Cardiac muscle cell (in vitro differentiated cells and primary cell): Measurements from ENCODE around the gene SAMD13. TPM values are rescaled to one million over a fixed set of nuclear protein-coding genes. Genes with fewer than 3 reads are reported as not detected.

Source experiments
- DNase-seq, 2 donors: peaks; one replicate each; pipeline versions ENCODE4 v3.0.0 to v3.0.0-alpha.2; 2010 to 2017; ENCODE audit warnings: low read depth in 1 of 2, low spot score in 1 of 2
- H3K27ac ChIP-seq: fragments of 200-600 bp; sonication (generic); 2 replicates; pipeline ENCODE4 v1.5.1; 2016
- H3K27me3 ChIP-seq: fragments of 200-600 bp; sonication (generic); 2 replicates; pipeline ENCODE4 v1.6.0; 2016; ENCODE audit warnings: control low read depth
- H3K36me3 ChIP-seq: fragments of 200-600 bp; sonication (generic); 2 replicates; pipeline ENCODE4 v1.5.1; 2016; ENCODE audit warnings: control low read depth
- H3K4me1 ChIP-seq: fragments of 200-600 bp; sonication (generic); 2 replicates; pipeline ENCODE4 v1.8.1; 2017; ENCODE audit warnings: low read depth, mild to moderate bottlenecking, mixed run types
- H3K4me3 ChIP-seq: fragments of 200-600 bp; sonication (generic); 2 replicates; pipeline ENCODE4 v1.5.1; 2016; ENCODE audit warnings: mild to moderate bottlenecking
- H3K9me3 ChIP-seq: fragments of 200-600 bp; sonication (generic); 2 replicates; pipeline ENCODE4 v1.5.1; 2017; ENCODE audit warnings: low read depth, mild to moderate bottlenecking, control low read depth
- CTCF ChIP-seq: IDR thresholded peaks from 2 replicates; pipeline ENCODE4 v1.5.1; 2012; ENCODE audit warnings: low read depth, mild to moderate bottlenecking, low read length
- polyA plus RNA-seq: library from polyadenylated mRNA; unstranded; fragments of >200 nt; fragmentation: Nextera tagmentation; extraction: Ambion mirVana; gene quantifications from 2 replicates; pipeline ENCODE4 v1.2.1, GENCODE V29; 2016
- total RNA-seq: library from RNA; depleted of rRNA; stranded (reverse); fragments of >200 nt; gene quantifications from 2 replicates; pipeline ENCODE4 v1.2.3, GENCODE V29; 2016

Gene SAMD13
- total and polyA plus RNA-seq, 2 experiments from 2014 or later = 2.5 to 4.9 TPM

- TF ChIP-seq CTCF = no peak
- peak in 1 of 2 donors; percentile 78 for DNase-seq
- Histone ChIP-seq H3K9me3 (no peaks in the 10 kb centered on the region), H3K27ac (no peak overlapping the region), H3K4me1 (no peaks in the 10 kb centered on the region), H3K27me3 (no peaks in the 10 kb centered on the region), H3K36me3 (no peaks in the 10 kb centered on the region), H3K4me3 (no peak overlapping the region)
These were observed 77.8 kb downstream of the SAMD13 start for GRCh38 chr1:84379138-84379916.

- no peak for TF ChIP-seq CTCF
- Histone ChIP-seq H3K27ac (no peak overlapping the region), H3K27me3 (no peaks in the 10 kb centered on the region)
These were observed 78.3 kb downstream of the SAMD13 start for GRCh38 chr1:84379917-84380180.

GRCh38 chr1:84382127-84382526, 80.6 kb downstream of the SAMD13 start:
- no peak for TF ChIP-seq CTCF
- DNase-seq = peak in 1 of 2 donors; percentile 23
- Histone ChIP-seq H3K4me3 (no peak overlapping the region), H3K27me3 (no peaks in the 10 kb centered on the region), H3K4me1 (no peaks in the 10 kb centered on the region), H3K9me3 (no peaks in the 10 kb centered on the region), H3K27ac (no peak overlapping the region), H3K36me3 (no peaks in the 10 kb centered on the region)

More at GRCh38 chr1:84379917-84380180, 78.3 kb downstream of the SAMD13 start:
- Histone ChIP-seq H3K9me3 (no peaks in the 10 kb centered on the region), H3K36me3 (no peaks in the 10 kb centered on the region), H3K4me3 (no peak overlapping the region), H3K4me1 (no peaks in the 10 kb centered on the region)
- no peak for DNase-seq

- Histone ChIP-seq H3K4me3 (no peak overlapping the region), H3K36me3 (no peaks in the 10 kb centered on the region), H3K9me3 (no peaks in the 10 kb centered on the region), H3K27me3 (no peaks in the 10 kb centered on the region), H3K27ac (no peak overlapping the region), H3K4me1 (no peaks in the 10 kb centered on the region)
- no peak for DNase-seq
- no peak for TF ChIP-seq CTCF
These were observed 83.8 kb downstream of the SAMD13 start for GRCh38 chr1:84385347-84385746.

GRCh38 chr1:84386716-84387479, 85.4 kb downstream of the SAMD13 start:
- no peaks in the 10 kb centered on the region for H3K36me3 ChIP-seq
- no peaks in the 10 kb centered on the region for H3K27me3 ChIP-seq
- no peak for DNase-seq
- no peaks in the 10 kb centered on the region for H3K9me3 ChIP-seq
- no peak overlapping the region for H3K27ac ChIP-seq
- H3K4me1 ChIP-seq = no peaks in the 10 kb centered on the region
- no peak overlapping the region for H3K4me3 ChIP-seq
- TF ChIP-seq CTCF = no peak
